Kidney epithelial cell (primary cell): ENCODE data around the gene WNT5B. TPM values are rescaled to one million over a fixed set of nuclear protein-coding genes. Genes with fewer than 3 reads are reported as not detected.

Experiments
- DNase-seq: peaks from one replicate; pipeline ENCODE4 v3.0.0-alpha.2; 2010; ENCODE audit warnings: low read depth
- H3K27me3 ChIP-seq: 2 replicates; pipeline ENCODE4 v1.6.0; 2011; ENCODE audit warnings: low read length; ENCODE audit not compliant: control insufficient read depth, insufficient read depth
- H3K36me3 ChIP-seq: 2 replicates; pipeline ENCODE4 v1.5.1; 2011; ENCODE audit warnings: low read length; ENCODE audit not compliant: control insufficient read depth, insufficient read depth
- H3K4me3 ChIP-seq: 2 replicates; pipeline ENCODE4 v1.5.1; 2011; ENCODE audit warnings: low read depth, mild to moderate bottlenecking, control low read depth, low read length
- total RNA-seq: library from RNA; depleted of rRNA; stranded (reverse); fragments of >200 nt; gene quantifications from 2 replicates; pipeline ENCODE4 v1.2.3, GENCODE V29; 2015
- TF ChIP-seq, protein P1 (sequence below): IDR thresholded peaks from 2 replicates; pipeline ENCODE4 v1.5.1; 2011; ENCODE audit warnings: mild to moderate bottlenecking, moderate library complexity, low read length, control low read depth, inconsistent platforms; ENCODE audit not compliant: insufficient read depth, poor library complexity, severe bottlenecking

Gene WNT5B
- total RNA-seq, 1 donor from 2014 or later = 26.4 TPM

DNA sequence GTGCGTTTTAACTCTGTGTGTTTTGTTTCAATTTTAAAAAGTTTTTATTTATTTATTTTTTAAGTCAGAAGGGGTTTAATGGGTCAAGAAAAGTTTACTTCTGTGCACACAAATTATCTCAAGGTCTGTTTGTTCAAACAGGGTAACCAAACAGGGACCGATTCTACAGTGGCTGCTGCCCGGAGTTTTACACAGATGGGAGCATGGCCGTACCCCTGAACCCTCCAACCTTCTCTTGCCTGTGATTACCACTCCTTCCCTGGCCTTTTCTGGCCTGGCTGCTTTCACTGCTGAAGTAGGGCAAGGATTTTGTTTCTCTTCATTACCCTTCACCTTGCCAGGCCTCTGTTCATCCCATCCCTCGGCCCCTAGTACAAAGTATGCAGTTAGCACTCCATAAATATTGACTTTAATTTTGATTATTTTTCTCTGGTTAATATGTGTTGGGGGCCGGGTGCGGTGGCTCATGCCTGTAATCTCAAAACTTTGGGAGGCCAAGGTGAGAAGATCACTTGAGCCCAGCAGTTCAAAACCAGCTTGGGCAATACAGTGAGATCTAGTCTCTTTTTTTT lies 18.9 kb upstream of the WNT5B start:
- no peak for DNase-seq
- TF ChIP-seq, protein P1, sequence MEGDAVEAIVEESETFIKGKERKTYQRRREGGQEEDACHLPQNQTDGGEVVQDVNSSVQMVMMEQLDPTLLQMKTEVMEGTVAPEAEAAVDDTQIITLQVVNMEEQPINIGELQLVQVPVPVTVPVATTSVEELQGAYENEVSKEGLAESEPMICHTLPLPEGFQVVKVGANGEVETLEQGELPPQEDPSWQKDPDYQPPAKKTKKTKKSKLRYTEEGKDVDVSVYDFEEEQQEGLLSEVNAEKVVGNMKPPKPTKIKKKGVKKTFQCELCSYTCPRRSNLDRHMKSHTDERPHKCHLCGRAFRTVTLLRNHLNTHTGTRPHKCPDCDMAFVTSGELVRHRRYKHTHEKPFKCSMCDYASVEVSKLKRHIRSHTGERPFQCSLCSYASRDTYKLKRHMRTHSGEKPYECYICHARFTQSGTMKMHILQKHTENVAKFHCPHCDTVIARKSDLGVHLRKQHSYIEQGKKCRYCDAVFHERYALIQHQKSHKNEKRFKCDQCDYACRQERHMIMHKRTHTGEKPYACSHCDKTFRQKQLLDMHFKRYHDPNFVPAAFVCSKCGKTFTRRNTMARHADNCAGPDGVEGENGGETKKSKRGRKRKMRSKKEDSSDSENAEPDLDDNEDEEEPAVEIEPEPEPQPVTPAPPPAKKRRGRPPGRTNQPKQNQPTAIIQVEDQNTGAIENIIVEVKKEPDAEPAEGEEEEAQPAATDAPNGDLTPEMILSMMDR = no peak
- Histone ChIP-seq H3K4me3 (no peak overlapping the region), H3K36me3 (no peaks in the 10 kb centered on the region), H3K27me3 (no peaks in the 10 kb centered on the region)

DNA sequence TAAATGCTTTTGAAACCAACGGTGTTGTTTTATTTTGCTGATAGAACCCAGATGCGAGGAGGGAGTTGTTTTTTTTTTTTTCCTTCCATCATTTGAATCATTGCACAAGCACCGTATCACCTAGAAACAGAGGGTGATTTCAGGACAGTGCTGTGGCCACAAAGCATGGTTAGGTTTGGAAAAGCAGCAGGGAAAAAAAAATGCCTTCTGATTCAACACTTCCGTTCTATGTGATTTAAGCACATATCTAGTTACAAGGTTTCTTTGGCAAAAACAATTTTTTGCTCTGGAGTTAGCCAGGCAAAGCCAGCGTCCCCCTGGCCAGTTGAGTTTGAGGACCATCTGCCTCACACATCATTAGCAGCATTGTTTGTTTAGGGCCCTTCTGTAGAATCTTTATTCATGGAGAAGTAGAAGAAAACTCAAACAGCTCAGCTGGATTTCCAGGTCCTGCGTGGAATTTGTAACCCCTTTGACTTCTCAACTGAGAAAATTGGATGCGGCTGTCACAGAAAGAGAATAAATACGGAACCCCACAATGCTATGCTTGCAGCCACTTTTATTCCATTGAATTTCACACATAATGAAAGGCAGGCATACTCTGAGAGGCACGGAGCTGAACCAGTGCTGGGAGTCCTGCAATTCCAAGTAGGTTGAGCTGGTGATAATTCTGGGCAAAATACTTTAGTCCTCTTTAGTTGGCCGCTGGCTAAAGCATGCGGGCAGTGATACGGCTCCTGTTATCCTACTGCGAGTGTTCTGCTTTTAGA lies 17.0 kb upstream of the WNT5B start:
- no peak for DNase-seq
- H3K36me3 ChIP-seq = no peaks in the 10 kb centered on the region
- TF ChIP-seq, protein P1 = no peak
- H3K27me3 ChIP-seq = no peaks in the 10 kb centered on the region
- H3K4me3 ChIP-seq = no peak overlapping the region

DNA sequence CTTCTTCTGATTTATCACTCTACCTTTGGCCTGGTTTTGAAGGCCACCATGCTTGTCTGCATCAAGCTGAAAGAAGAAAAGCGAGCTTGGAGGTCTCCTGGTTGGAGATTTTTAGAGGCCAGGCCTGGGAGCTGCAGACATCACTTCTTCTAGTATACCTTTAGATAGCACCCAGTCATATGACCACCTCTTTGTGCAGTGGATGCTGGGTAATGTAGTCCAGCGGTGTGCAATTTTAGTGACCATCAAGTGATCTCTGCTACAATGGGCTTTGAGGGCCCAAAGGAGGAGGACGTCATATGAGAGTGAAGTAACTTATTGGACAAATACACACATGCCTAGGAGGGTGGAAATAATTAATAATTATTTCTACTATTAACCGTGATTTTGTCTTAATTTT lies 15.2 kb upstream of the WNT5B start:
- Histone ChIP-seq H3K4me3 (no peak overlapping the region), H3K27me3 (no peaks in the 10 kb centered on the region), H3K36me3 (no peaks in the 10 kb centered on the region)
- DNase-seq = no peak
- TF ChIP-seq, protein P1 = no peak

DNA sequence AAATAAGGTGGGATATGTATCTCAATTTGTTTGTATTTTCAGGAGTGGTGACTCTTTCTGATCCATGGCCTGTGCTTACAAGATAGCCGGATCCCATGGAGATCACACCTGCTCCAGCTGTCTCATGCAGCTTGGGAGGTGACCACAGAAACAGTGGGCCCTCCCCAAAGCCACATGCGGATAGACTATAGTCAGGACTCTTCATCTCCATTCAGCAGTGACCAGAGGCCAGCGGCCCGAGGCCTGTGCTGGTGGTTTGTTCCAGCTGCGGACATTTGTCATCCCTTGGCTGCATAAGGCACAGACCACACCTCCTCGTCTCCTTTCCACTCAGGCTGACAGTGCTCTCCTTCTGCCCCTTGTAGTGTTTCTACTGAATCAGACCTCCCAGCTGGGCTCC lies 14.7 kb upstream of the WNT5B start:
- H3K36me3 ChIP-seq = no peaks in the 10 kb centered on the region
- TF ChIP-seq, protein P1 = no peak
- H3K27me3 ChIP-seq = no peaks in the 10 kb centered on the region
- no peak for DNase-seq
- no peak overlapping the region for H3K4me3 ChIP-seq

DNA sequence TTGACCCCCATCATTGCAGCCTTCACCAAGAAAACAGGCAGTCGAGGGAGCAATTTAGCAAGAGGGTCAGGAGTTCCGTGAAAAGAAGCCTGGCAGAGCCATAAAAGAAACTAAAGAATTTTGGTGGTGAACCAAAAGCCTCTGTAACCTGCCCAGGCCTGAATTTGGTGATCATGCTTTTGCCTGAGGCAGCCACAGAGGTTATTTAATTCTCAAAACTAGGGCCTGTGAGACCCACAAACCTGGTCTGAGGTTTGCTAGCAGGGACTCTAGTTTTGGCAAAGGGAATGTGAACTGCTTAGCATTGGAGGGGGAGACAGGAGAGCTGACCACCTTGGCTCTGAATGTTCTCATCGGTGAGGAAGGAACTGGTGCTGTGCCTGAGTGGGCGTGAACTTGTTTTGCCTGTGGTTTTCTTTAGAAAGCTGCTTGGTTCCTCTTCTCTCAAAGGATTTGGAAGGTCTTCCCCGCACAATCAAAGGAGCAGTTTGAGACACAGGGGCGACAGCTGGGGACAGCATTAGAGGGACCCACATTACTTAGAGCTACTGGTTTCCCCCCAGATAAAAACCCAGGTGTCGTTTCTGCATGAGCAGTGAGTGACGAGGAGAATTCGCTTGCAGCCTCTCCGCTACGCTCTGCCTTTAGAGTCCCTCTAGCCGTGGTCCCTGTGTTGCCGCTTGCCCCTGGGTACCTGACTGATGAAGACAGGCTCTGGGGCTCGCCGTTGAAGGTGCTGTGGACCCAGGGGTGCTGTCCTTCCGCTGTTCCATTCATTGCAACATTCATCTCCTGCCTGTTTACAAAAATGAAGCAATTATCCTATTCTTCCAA lies 12.6 kb upstream of the WNT5B start:
- Histone ChIP-seq H3K36me3 (no peaks in the 10 kb centered on the region), H3K27me3 (no peaks in the 10 kb centered on the region), H3K4me3 (no peak overlapping the region)
- TF ChIP-seq, protein P1 = no peak
- no peak for DNase-seq
